ENCODE measurements around the gene USP14. TPM values are rescaled to one million over a fixed set of nuclear protein-coding genes. Genes with fewer than 3 reads are reported as not detected.

USP14 gene
- total RNA-seq, 2 donors from 2014 or later, result 73.2 to 79.7 TPM

GRCh38 chr18:189254-189653, 30.9 kb downstream of the USP14 start:
- no peaks in the 10 kb centered on the region for H3K27me3 Mint-ChIP-seq
- H3K27ac Mint-ChIP-seq, result no peak overlapping the region
- ATAC-seq, result no peak
- no peak overlapping the region for H3K4me3 Mint-ChIP-seq
- no peaks in the 10 kb centered on the region for H3K36me3 Mint-ChIP-seq
- no peak for DNase-seq (ENCODE audit: low spot score)
- H3K9me3 Mint-ChIP-seq, result no peaks in the 10 kb centered on the region
- H3K4me1 Mint-ChIP-seq (ENCODE audit: low read depth in 2 of 2), result peaks cover 4 to 5% of the 10 kb centered on the region in 2 donors

- DNase-seq (ENCODE audit: low spot score), result no peak
- peaks cover 7% of the 10 kb centered on the region for H3K36me3 Mint-ChIP-seq
- no peak for ATAC-seq
- H3K4me3 Mint-ChIP-seq, result no peak overlapping the region
- H3K9me3 Mint-ChIP-seq, result no peaks in the 10 kb centered on the region
- peaks cover 4 to 8% of the 10 kb centered on the region in 2 donors for H3K4me1 Mint-ChIP-seq (ENCODE audit: low read depth in 2 of 2)
- H3K27me3 Mint-ChIP-seq, result no peaks in the 10 kb centered on the region
- no peak overlapping the region for H3K27ac Mint-ChIP-seq
Measured at GRCh38 chr18:191725-192124, 33.4 kb downstream of the USP14 start.

- Mint-ChIP-seq H3K4me3 (no peak overlapping the region), H3K27me3 (no peaks in the 10 kb centered on the region), H3K4me1 (ENCODE audit: low read depth in 2 of 2) (peaks cover 4 to 8% of the 10 kb centered on the region in 2 donors), H3K9me3 (no peaks in the 10 kb centered on the region), H3K36me3 (peaks cover 13% of the 10 kb centered on the region), H3K27ac (no peak overlapping the region)
- no peak for DNase-seq (ENCODE audit: low spot score)
- ATAC-seq, result no peak
Measured at GRCh38 chr18:192801-193200, 34.4 kb downstream of the USP14 start.

- no peaks in the 10 kb centered on the region for H3K9me3 Mint-ChIP-seq
- peaks cover 19% of the 10 kb centered on the region for H3K36me3 Mint-ChIP-seq
- ATAC-seq (no peak), DNase-seq (ENCODE audit: low spot score) (no peak)
- no peaks in the 10 kb centered on the region for H3K27me3 Mint-ChIP-seq
- no peak overlapping the region for H3K4me3 Mint-ChIP-seq
- H3K4me1 Mint-ChIP-seq (ENCODE audit: low read depth in 2 of 2), result peaks cover 4 to 8% of the 10 kb centered on the region in 2 donors
- H3K27ac Mint-ChIP-seq, result no peak overlapping the region
Measured at GRCh38 chr18:195651-196050, 37.3 kb downstream of the USP14 start.

GRCh38 chr18:199214-199613, 40.9 kb downstream of the USP14 start:
- Mint-ChIP-seq H3K4me1 (ENCODE audit: low read depth in 2 of 2) (peaks cover 3 to 4% of the 10 kb centered on the region in 2 donors), H3K9me3 (no peaks in the 10 kb centered on the region), H3K4me3 (no peak overlapping the region), H3K36me3 (peaks cover 25% of the 10 kb centered on the region), H3K27ac (no peak overlapping the region), H3K27me3 (no peaks in the 10 kb centered on the region)
- no peak for DNase-seq (ENCODE audit: low spot score)
- ATAC-seq, result no peak

- no peak overlapping the region for H3K4me3 Mint-ChIP-seq
- peaks cover 25% of the 10 kb centered on the region for H3K36me3 Mint-ChIP-seq
- H3K4me1 Mint-ChIP-seq (ENCODE audit: low read depth in 2 of 2), result peaks cover 3 to 4% of the 10 kb centered on the region in 2 donors
- no peaks in the 10 kb centered on the region for H3K27me3 Mint-ChIP-seq
- DNase-seq (ENCODE audit: low spot score), result no peak
- no peaks in the 10 kb centered on the region for H3K9me3 Mint-ChIP-seq
- H3K27ac Mint-ChIP-seq, result no peak overlapping the region
- ATAC-seq, result no peak
Measured at GRCh38 chr18:199768-200167, 41.4 kb downstream of the USP14 start.

GRCh38 chr18:210075-210474, 51.7 kb downstream of the USP14 start:
- ATAC-seq (no peak), DNase-seq (ENCODE audit: low spot score) (no peak)
- Mint-ChIP-seq H3K27ac (peak overlapping the region in 1 of 2 donors; percentile 65), H3K36me3 (peaks cover 35% of the 10 kb centered on the region), H3K9me3 (no peaks in the 10 kb centered on the region), H3K4me3 (no peak overlapping the region), H3K4me1 (ENCODE audit: low read depth in 2 of 2) (peaks cover 0 to 4% of the 10 kb centered on the region in 2 donors), H3K27me3 (no peaks in the 10 kb centered on the region)

GRCh38 chr18:210733-211132, 52.4 kb downstream of the USP14 start:
- H3K27me3 Mint-ChIP-seq, result no peaks in the 10 kb centered on the region
- ATAC-seq (no peak), DNase-seq (ENCODE audit: low spot score) (no peak)
- H3K4me3 Mint-ChIP-seq, result no peak overlapping the region
- H3K4me1 Mint-ChIP-seq (ENCODE audit: low read depth in 2 of 2), result peaks cover 0 to 4% of the 10 kb centered on the region in 2 donors
- peaks cover 34% of the 10 kb centered on the region for H3K36me3 Mint-ChIP-seq
- H3K27ac Mint-ChIP-seq, result no peak overlapping the region
- no peaks in the 10 kb centered on the region for H3K9me3 Mint-ChIP-seq

GRCh38 chr18:211582-211981, 53.2 kb downstream of the USP14 start:
- Mint-ChIP-seq H3K9me3 (no peaks in the 10 kb centered on the region), H3K4me1 (ENCODE audit: low read depth in 2 of 2) (peaks cover 0 to 4% of the 10 kb centered on the region in 2 donors), H3K36me3 (peaks cover 29% of the 10 kb centered on the region), H3K4me3 (no peak overlapping the region), H3K27me3 (no peaks in the 10 kb centered on the region), H3K27ac (no peak overlapping the region)
- no peak for DNase-seq (ENCODE audit: low spot score)
- ATAC-seq, result no peak

GRCh38 chr18:212780-213179, 54.4 kb downstream of the USP14 start:
- no peaks in the 10 kb centered on the region for H3K27me3 Mint-ChIP-seq
- peak overlapping the region; percentile 53 for H3K27ac Mint-ChIP-seq
- H3K9me3 Mint-ChIP-seq, result no peaks in the 10 kb centered on the region
- H3K36me3 Mint-ChIP-seq, result peaks cover 40% of the 10 kb centered on the region
- H3K4me3 Mint-ChIP-seq, result no peak overlapping the region
- DNase-seq (ENCODE audit: low spot score), result no peak
- H3K4me1 Mint-ChIP-seq (ENCODE audit: low read depth in 2 of 2), result peaks cover 7 to 10% of the 10 kb centered on the region in 2 donors
- ATAC-seq, result no peak

- no peaks in the 10 kb centered on the region for H3K27me3 Mint-ChIP-seq
- DNase-seq (ENCODE audit: low spot score) (no peak), ATAC-seq (no peak)
- H3K9me3 Mint-ChIP-seq, result no peaks in the 10 kb centered on the region
- peaks cover 47% of the 10 kb centered on the region for H3K36me3 Mint-ChIP-seq
- H3K4me1 Mint-ChIP-seq (ENCODE audit: low read depth in 2 of 2), result peaks cover 14 to 15% of the 10 kb centered on the region in 2 donors
- H3K27ac Mint-ChIP-seq, result no peak overlapping the region
- H3K4me3 Mint-ChIP-seq, result no peak overlapping the region
Measured at GRCh38 chr18:213505-213904, 55.1 kb downstream of the USP14 start.

GRCh38 chr18:213966-214365, 55.6 kb downstream of the USP14 start:
- ATAC-seq (no peak), DNase-seq (ENCODE audit: low spot score) (no peak)
- Mint-ChIP-seq H3K27me3 (no peaks in the 10 kb centered on the region), H3K36me3 (peaks cover 51% of the 10 kb centered on the region), H3K4me1 (ENCODE audit: low read depth in 2 of 2) (peaks cover 15% of the 10 kb centered on the region in 2 donors), H3K9me3 (no peaks in the 10 kb centered on the region), H3K27ac (no peak overlapping the region), H3K4me3 (no peak overlapping the region)

- Mint-ChIP-seq H3K36me3 (peaks cover 47% of the 10 kb centered on the region), H3K27ac (no peak overlapping the region), H3K9me3 (no peaks in the 10 kb centered on the region), H3K27me3 (no peaks in the 10 kb centered on the region), H3K4me3 (no peak overlapping the region), H3K4me1 (ENCODE audit: low read depth in 2 of 2) (peaks cover 11 to 15% of the 10 kb centered on the region in 2 donors)
- no peak for ATAC-seq
- no peak for DNase-seq (ENCODE audit: low spot score)
Measured at GRCh38 chr18:215448-216010, 57.2 kb downstream of the USP14 start.

GRCh38 chr18:217532-218336, 59.4 kb downstream of the USP14 start:
- H3K27me3 Mint-ChIP-seq, result no peaks in the 10 kb centered on the region
- peak overlapping the region; percentile 9 for H3K4me3 Mint-ChIP-seq
- H3K27ac Mint-ChIP-seq, result peak overlapping the region; percentile 64 to 71
- no peaks in the 10 kb centered on the region for H3K9me3 Mint-ChIP-seq
- peaks cover 47% of the 10 kb centered on the region for H3K36me3 Mint-ChIP-seq
- no peak for DNase-seq (ENCODE audit: low spot score)
- peak; percentile 69 to 74 for ATAC-seq
- H3K4me1 Mint-ChIP-seq (ENCODE audit: low read depth in 2 of 2), result peaks cover 11 to 15% of the 10 kb centered on the region in 2 donors

Measured in natural killer cell treated with Interleukin-12 subunit alpha and Interleukin-12 subunit beta and Interleukin-15 and Interleukin-18, amount 100 ng/mL, for 72 hours (primary cell).